HG03469 (cell line): Measurements from ENCODE around the gene CBX7.

Experiments
- ATAC-seq: cut with Tn5 transposase; IDR thresholded peaks from one replicate; pipeline ENCODE4 v1.9.1; 2021; ENCODE audit warnings: mild to moderate bottlenecking, moderate library complexity, moderate number of reproducible peaks; ENCODE audit not compliant: unreplicated experiment

The CBX7 gene

DNA sequence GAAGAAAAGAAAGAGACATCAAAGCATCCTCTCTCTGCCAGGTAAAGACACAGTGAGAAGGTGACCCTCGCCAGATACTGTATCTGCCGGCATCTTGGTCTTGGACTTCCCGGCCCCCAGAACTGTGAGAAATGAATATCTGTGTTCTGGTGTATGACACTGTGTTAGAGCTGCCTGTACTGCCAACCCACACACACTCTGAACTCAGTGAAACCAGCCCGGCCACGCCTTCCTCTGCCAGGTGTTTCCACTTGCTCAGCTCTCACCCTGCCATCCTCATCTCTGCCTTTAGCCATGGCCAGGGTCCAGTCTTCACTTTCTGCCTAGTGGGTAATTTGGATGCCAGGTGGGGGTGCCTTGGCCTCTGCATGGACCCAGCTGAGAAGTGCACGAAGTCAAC, 24.0 kb downstream of the CBX7 start:
- no peak for ATAC-seq

- no peak for ATAC-seq
These were observed 26.9 kb downstream of the CBX7 start for GRCh38 chr22:39125622-39126021.

DNA sequence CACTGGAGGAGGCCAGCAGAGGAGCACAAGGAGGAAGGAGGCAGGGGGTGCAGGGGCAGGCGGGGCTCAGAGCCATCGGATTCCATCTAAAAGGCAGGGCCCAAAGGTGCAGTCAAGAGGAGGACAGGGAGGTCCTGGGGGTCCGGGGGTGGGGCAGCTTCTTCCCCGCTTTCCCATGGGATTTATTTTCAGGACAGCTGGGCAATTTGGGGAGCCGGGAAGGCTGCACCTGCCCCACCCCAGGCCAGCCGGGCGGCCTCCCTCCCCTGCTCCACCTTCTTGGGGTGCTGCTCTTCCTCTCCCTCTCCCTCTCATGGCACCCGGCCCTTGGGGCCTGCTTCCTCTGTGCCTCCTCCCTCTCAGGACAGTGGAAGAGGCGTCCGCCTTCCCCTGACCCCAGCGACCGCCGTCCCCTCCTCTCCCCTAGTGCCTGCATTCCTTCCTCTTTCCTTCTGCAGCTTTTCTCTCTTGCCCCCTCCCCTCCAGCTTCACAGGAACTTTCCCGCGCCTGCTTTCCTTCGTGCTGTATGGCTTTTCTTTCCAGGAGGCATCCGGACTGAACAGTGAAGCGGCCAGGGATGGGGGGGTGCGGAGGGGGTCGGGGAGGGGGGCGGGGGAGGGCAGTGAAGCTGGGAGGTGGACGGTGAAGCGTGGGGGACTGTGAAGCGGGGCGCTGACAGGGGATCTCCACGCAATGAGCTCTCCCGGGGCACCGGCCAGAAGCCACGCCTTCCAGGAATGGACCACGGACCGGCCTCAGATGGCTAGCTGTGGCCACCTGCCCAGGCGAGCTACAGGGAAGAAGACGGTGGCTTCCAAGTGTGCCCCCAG, 28.5 kb downstream of the CBX7 start:
- ATAC-seq = no peak

GRCh38 chr22:39122772-39123470, 29.6 kb downstream of the CBX7 start:
- no peak for ATAC-seq

- ATAC-seq = no peak
These were observed 31.5 kb downstream of the CBX7 start for GRCh38 chr22:39120983-39121382.

DNA sequence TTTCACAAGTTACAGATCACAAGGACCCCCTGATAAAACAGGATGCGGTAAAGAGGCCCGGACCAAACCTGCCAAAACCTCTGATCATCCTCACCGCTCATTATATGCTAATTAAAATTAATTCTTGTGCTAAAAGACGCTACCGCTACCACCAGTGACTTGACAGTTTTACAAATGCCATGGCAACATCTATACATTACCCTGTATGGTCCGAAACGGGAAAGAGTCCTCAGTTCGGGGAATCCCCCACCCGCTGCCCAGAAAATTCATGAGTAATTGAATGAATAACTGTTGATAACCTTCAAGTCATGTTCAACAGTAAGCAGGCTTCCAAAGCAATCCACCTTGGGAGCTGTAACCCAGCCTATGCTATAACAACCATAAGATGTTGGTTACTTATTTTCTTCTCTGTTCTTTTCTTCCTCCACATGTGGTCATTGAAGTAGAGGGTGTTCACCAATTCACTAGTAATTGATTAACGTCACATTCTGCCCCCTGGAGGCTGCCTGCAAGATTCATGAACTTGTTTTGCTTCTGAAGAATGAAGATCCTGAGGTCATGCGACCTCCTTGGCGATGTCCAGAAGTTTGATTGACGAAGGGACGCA, 34.8 kb downstream of the CBX7 start:
- ATAC-seq = no peak

GRCh38 chr22:39115977-39116621, 36.4 kb downstream of the CBX7 start:
- no peak for ATAC-seq

DNA sequence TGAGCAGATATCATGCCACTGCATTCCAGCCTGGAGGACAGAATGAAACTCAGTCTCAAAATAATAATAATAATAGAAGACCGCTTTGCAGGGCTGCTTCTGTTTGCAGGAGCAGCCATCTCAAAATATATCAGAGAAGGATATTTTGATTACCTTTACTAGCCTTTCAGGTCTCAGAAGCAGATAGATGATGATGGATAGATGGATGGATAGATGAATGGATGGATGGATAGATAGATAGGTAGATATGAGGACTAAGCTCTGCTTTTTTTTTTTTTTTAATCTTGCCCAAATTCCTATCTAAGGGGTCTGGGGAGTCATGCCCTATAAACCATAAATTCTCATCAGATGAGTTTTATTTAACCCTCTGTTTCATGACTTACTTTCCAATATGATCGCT, 36.9 kb downstream of the CBX7 start:
- ATAC-seq = no peak

DNA sequence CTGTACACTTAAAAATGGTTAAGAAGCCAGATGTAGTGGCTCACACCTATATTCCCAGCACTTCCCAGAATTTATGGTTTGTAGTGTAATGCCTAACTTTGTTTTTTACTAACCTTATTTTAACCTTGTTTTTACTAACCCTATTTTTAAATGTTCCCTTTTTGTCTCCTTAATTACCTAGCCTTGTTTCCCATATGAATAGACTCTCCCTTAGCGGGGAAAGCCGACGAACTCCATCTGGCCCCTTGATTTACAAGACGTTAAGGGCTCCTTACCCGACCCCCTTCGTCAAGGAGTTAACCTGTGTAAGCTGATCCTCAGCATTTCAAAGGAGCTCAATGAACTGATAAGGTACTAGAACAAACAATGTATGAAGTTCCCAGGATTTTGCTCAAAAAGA, 38.4 kb downstream of the CBX7 start:
- ATAC-seq = no peak

GRCh38 chr22:39110631-39111561, 41.6 kb downstream of the CBX7 start:
- no peak for ATAC-seq

- ATAC-seq = no peak
These were observed 43.1 kb downstream of the CBX7 start for GRCh38 chr22:39109361-39109760.

DNA sequence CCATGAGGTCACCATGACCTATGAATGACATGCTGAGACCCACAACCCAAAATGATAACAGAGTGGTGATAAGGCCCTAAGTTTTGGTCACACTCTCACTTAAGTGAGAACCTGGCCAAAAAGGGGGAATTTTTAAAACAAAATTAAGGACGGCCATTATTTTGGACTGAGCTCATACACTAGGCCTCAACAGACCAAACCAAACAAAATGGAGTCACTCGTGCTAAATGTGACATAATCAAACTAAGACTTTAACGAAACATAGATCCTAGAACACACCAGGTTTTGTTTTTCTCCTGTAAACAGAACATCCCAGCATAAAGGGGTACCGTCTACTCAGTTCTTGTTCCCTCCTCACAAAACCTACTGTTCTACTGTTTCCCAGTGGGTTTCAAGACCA, 44.0 kb downstream of the CBX7 start:
- ATAC-seq = no peak

- no peak for ATAC-seq
These were observed 46.2 kb downstream of the CBX7 start for GRCh38 chr22:39106326-39106725.

DNA sequence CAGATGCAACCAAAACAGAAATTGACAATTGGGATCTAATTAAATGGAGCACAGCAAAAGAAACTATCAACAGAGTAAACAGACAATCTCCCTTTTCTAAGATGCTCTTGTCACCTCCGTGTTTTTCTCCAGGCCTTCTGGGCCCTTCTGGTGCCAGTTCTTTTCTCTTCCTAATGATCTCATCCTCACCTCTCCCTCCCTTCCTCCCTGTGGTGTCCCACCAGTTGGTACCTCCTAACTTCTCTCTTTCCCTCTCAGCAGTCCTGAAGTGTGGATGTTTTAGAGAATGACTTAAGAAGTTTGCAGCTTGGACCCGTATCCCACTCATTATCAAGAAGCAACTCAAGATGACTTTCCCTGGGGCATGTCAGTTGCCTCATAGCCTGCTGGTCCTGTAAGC, 49.0 kb downstream of the CBX7 start:
- ATAC-seq = no peak

DNA sequence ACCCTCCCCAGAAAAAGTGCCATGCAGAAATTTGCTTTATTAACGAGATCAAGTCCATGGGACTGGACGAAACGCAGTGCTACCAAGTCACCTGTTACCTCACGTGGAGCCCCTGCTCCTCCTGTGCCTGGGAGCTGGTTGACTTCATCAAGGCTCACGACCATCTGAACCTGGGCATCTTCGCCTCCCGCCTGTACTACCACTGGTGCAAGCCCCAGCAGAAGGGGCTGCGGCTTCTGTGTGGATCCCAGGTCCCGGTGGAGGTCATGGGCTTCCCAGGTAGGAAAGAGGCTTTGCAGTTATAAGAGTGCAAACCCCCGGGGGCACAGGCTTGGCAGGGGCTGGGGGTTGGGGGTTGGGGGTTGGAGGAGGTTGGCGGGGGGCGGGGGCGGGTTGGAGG, 51.3 kb downstream of the CBX7 start:
- ATAC-seq = no peak

DNA sequence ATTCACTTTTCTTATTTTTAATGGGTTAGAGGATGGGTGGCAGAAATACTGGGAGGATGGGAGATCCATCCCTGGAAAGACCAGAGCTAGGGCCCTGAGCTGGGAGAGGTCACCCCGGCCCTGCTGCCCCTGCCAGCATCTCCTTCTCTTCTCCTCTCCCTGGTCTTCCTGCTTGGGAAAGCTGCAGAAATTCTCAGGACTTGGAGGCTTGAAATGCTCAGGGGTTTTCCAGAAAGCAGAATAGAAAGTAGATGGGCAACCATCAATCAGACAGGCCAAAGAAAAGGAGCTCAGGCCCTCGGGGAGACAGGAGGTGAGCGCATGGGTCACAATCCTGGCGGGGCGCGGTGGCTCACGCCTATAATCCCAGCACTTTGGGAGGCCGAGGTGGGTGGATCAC, 53.9 kb downstream of the CBX7 start:
- ATAC-seq = no peak

DNA sequence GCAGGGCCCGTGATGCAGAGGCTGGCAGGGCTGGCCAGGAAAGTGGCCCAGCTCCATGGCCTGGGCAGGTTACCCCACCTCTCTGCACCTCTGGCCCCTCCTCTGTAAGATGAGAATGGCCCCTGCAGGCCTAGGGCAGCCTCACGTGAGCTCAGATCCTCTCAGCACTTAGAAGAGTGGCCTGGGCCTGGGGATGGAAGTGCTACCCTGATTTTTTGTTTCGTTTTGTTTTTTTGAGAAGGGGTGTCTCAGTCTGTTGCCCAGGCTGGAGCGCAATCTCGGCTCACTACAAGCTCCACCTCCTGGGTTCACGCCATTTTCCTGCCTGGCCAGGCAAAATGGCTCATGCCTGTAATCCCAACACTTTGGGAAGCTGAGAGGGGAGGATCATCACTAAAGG, 54.5 kb downstream of the CBX7 start:
- ATAC-seq = no peak

DNA sequence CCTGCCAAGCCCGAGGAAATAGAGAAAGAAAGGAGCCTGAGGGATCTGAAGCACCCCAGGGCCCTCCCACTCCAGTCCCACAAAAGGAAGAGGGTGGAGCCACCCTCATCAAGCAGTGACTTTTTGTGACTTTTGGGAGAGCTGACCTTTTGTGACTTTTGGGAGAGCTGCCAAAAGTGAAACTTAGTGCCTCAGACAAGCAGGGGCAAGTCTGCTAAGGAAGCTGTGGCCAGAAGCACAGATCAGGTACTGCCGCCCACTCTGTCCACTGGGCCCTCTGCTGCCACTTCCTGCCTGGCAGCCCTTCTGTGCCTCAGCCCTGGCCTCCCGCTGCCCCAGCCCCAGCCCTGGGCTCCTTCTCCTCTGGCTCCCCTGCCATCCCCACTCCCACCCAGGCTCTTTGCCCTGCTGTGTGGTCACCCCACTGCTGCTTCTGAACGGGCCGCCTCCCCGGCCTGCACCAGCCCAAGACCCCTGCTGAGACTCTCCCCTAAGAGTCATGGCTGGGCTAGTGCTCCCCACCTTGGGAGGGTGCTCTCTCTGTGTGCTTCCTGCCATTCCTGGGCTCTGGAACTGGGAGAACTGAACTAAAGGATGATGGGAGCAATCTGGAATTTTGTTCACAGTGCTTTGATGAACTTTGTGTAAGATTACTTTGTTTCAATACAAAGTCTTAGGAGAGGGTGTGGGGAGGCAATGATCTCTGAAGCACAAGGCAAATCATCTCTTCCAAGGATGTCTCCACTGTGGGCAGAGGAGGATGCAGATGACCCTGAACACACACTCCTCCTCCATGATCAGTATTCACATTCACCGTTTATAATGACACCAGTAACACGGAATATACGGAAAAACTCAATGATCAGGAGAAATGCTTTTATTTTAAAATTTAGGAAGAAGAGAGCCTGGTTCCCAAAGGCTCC, 55.1 kb downstream of the CBX7 start, which contains the start of gene APOBEC3H:
APOBEC3H (plus strand) TSS at position 147 of the 923 bp plus-strand sequence. CDS start 3,035 bp downstream, outside the sequence.
- ATAC-seq = no peak

DNA sequence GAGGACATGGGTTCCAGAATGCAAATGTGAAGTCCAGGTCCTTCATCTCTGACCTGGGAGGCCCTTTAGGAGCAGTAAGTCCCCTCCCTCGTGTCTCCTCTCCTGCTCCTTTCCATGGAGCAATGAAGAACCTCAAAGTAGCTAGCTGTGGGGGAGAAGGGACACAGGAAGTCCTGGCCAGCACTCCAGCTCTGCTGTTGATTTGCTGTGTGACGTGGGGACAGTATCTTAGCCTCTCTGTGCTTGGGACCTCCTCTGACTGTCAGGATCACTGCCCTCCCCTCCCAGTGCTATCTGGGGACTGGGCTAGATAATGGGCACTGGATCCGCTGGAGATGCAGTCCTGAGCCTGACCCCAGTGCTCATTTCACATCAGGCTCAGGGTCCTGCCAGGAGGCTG, 56.5 kb downstream of the CBX7 start:
- ATAC-seq = no peak
